ENCODE measurements around the gene ALG12. TPM values are rescaled to one million over a fixed set of nuclear protein-coding genes. Genes with fewer than 3 reads are reported as not detected.
A peak's percentile ranks its signal among the peaks of the same experiment; 100 is the strongest.

The ALG12 gene
- total and polyA plus RNA-seq, 2 of the 13 experiments (the other 11 are each of a cell fraction or from before 2014, with no cell fraction given) = 7.8 to 15.8 TPM

- TF ChIP-seq THAP8 (CRISPR knock-in tag; IDR thresholded peaks at IDR 0.05; ENCODE audit: borderline replicate concordance) (no peak), RXRA (CRISPR knock-in tag; IDR thresholded peaks at IDR 0.05) (peak; percentile 88), ZNF225 (CRISPR knock-in tag; IDR thresholded peaks at IDR 0.05) (no peak; the same call in 1 of the 2 replicates), PBX2 (CRISPR knock-in tag; IDR thresholded peaks at IDR 0.05) (no peak), MAF1 (CRISPR knock-in tag; IDR thresholded peaks at IDR 0.05; ENCODE audit: borderline replicate concordance) (0 out of 2 replicates have a peak, but pooled peaks have one; percentile 76), ZSCAN29 (CRISPR knock-in tag; conservative IDR thresholded peaks at IDR 0.05) (peak; percentile 64; the same call in 1 of the 2 replicates), MYNN (CRISPR knock-in tag; IDR thresholded peaks at IDR 0.05; ENCODE audit: low read depth) (no peak), ZNF136 (CRISPR knock-in tag; IDR thresholded peaks at IDR 0.05; ENCODE audit: low read depth) (no peak), DNMT1 (CRISPR knock-in tag; IDR thresholded peaks at IDR 0.05) (0 out of 2 replicates have a peak, but pooled peaks have one; percentile 22), TEAD2 (CRISPR knock-in tag; IDR thresholded peaks at IDR 0.05) (no peak), ETS1 (CRISPR knock-in tag; IDR thresholded peaks at IDR 0.05) (no peak; the same call in none of the 2 replicates), CC2D1A (CRISPR knock-in tag; IDR thresholded peaks at IDR 0.05) (no peak), ZNF879 (CRISPR knock-in tag; IDR thresholded peaks at IDR 0.05) (no peak), AHDC1 (CRISPR knock-in tag; IDR thresholded peaks at IDR 0.05; ENCODE audit: borderline replicate concordance) (no peak), ZMYM3 (CRISPR knock-in tag; IDR thresholded peaks at IDR 0.05) (no peak; the same call in 1 of the 2 replicates), FOXP4 (CRISPR knock-in tag; IDR thresholded peaks at IDR 0.05) (peak; percentile 63)
These were observed 31.0 kb upstream of the ALG12 start (continued) for GRCh38 chr22:49948958-49949913.
